Trophoblast cell (in vitro differentiated cells and primary cell): ENCODE results near the gene ABCC3.

Source experiments
- DNase-seq, 2 donors: peaks; one replicate each; pipeline ENCODE4 v3.0.0-alpha.2; 2016
- H2AFZ ChIP-seq: 2 replicates; pipeline ENCODE4 v1.6.1; 2013; ENCODE audit warnings: low read length, moderate library complexity, mild to moderate bottlenecking; ENCODE audit not compliant: insufficient read depth, poor library complexity
- H2AK5ac ChIP-seq: 2 replicates; pipeline ENCODE4 v1.6.1; 2013; ENCODE audit warnings: mild to moderate bottlenecking, low read length
- H2BK120ac ChIP-seq: 2 replicates; pipeline ENCODE4 v1.6.1; 2013; ENCODE audit warnings: low read length, mild to moderate bottlenecking, moderate library complexity; ENCODE audit not compliant: insufficient read depth, poor library complexity
- H2BK12ac ChIP-seq: 2 replicates; pipeline ENCODE4 v1.6.1; 2013; ENCODE audit warnings: mild to moderate bottlenecking, low read length, moderate library complexity
- H2BK5ac ChIP-seq: 2 replicates; pipeline ENCODE4 v1.6.1; 2013; ENCODE audit warnings: low read length, low read depth, moderate library complexity, mild to moderate bottlenecking; ENCODE audit not compliant: poor library complexity
- H3K14ac ChIP-seq: 2 replicates; pipeline ENCODE4 v1.6.1; 2013; ENCODE audit warnings: mild to moderate bottlenecking, low read length
- H3K18ac ChIP-seq: 2 replicates; pipeline ENCODE4 v1.6.1; 2013; ENCODE audit warnings: mild to moderate bottlenecking, low read length
- H3K23ac ChIP-seq: 2 replicates; pipeline ENCODE4 v1.6.1; 2013; ENCODE audit warnings: low read length
- H3K27ac ChIP-seq: 2 replicates; pipeline ENCODE4 v1.5.1; 2013; ENCODE audit warnings: low read depth, mild to moderate bottlenecking, inconsistent platforms, low read length, moderate library complexity
- H3K27me3 ChIP-seq: 2 replicates; pipeline ENCODE4 v1.6.1; 2013; ENCODE audit warnings: inconsistent platforms, mild to moderate bottlenecking, low read length, moderate library complexity; ENCODE audit not compliant: insufficient read depth
- H3K36me3 ChIP-seq, 2 experiments: 1 replicate in 1 of 2; 2 replicates in 1 of 2; pipeline ENCODE4 v1.6.1; 2013; ENCODE audit warnings: low read length in 2 of 2, mild to moderate bottlenecking in 2 of 2, moderate library complexity in 1 of 2; ENCODE audit not compliant: insufficient read depth in 2 of 2, control insufficient read depth in 1 of 2
- H3K4ac ChIP-seq: 2 replicates; pipeline ENCODE4 v1.6.1; 2013; ENCODE audit warnings: low read depth, mild to moderate bottlenecking, low read length, moderate library complexity
- H3K4me1 ChIP-seq, 2 experiments: 1 replicate in 1 of 2; 2 replicates in 1 of 2; pipeline ENCODE4 v1.6.1; 2013; ENCODE audit warnings: low read length in 2 of 2, mild to moderate bottlenecking in 2 of 2, moderate library complexity in 1 of 2; ENCODE audit not compliant: insufficient read depth in 2 of 2, control insufficient read depth in 1 of 2
- H3K4me2 ChIP-seq: 2 replicates; pipeline ENCODE4 v1.6.1; 2013; ENCODE audit warnings: inconsistent platforms, mild to moderate bottlenecking, low read length, moderate library complexity
- H3K4me3 ChIP-seq: 2 replicates; pipeline ENCODE4 v1.5.1; 2013; ENCODE audit warnings: mild to moderate bottlenecking, low read depth, low read length, inconsistent platforms
- H3K79me1 ChIP-seq: one replicate; pipeline ENCODE4 v1.6.1; 2013; ENCODE audit warnings: low read length
- H3K79me2 ChIP-seq: 2 replicates; pipeline ENCODE4 v1.6.1; 2013; ENCODE audit warnings: low read length, mild to moderate bottlenecking; ENCODE audit not compliant: control insufficient read depth, insufficient read depth, poor library complexity
- H3K9ac ChIP-seq: 2 replicates; pipeline ENCODE4 v1.6.1; 2013; ENCODE audit warnings: mild to moderate bottlenecking, low read length
- H3K9me3 ChIP-seq: 2 replicates; pipeline ENCODE4 v1.6.1; 2013; ENCODE audit warnings: low read depth, mild to moderate bottlenecking, control low read depth, inconsistent platforms, low read length; ENCODE audit not compliant: insufficient read depth
- H4K12ac ChIP-seq: 2 replicates; pipeline ENCODE4 v1.6.1; 2013; ENCODE audit warnings: low read depth, mild to moderate bottlenecking, low read length, moderate library complexity
- H4K8ac ChIP-seq: 2 replicates; pipeline ENCODE4 v1.6.1; 2013; ENCODE audit warnings: low read depth, mild to moderate bottlenecking, low read length, moderate library complexity
- H4K91ac ChIP-seq: one replicate; pipeline ENCODE4 v1.6.1; 2013; ENCODE audit warnings: low read depth, mild to moderate bottlenecking, low read length, moderate library complexity
- WGBS: extraction: QIAGEN DNeasy Blood & Tissue Kit; methylation state at CpG from one replicate; pipeline ENCODE4 v1.1.7; 2013; ENCODE audit warnings: missing lambda C conversion rate; ENCODE audit not compliant: insufficient read length, insufficient coverage; ENCODE audit errors: extremely low coverage; 5-methylcytosine and 5-hydroxymethylcytosine counted together

Gene ABCC3

GRCh38 chr17:50661795-50662391 is 27.2 kb downstream of the ABCC3 start:
- H3K79me1 ChIP-seq = peaks cover 21% of the 10 kb centered on the region
- no peak overlapping the region for H3K9ac ChIP-seq
- no peaks in the 10 kb centered on the region for H3K36me3 ChIP-seq
- H3K4me3 ChIP-seq = no peak overlapping the region
- peak overlapping the region; percentile 43 for H4K12ac ChIP-seq
- H3K23ac ChIP-seq = no peak overlapping the region
- H3K18ac ChIP-seq = peak overlapping the region; percentile 48
- H3K4me1 ChIP-seq = peaks cover 26 to 36% of the 10 kb centered on the region in 2 experiments
- H4K91ac ChIP-seq = peak overlapping the region; percentile 96
- H3K79me2 ChIP-seq = peaks cover 2% of the 10 kb centered on the region
- H3K27me3 ChIP-seq = no peaks in the 10 kb centered on the region
- peak overlapping the region; percentile 31 for H4K8ac ChIP-seq
- no peaks in the 10 kb centered on the region for H3K9me3 ChIP-seq
- no peak overlapping the region for H3K27ac ChIP-seq
- no CpG with 5 or more reads among the region's 9 CpGs for WGBS
- H2AK5ac ChIP-seq = peak overlapping the region; percentile 49
- peak overlapping the region; percentile 14 for H2AFZ ChIP-seq
- peak overlapping the region; percentile 78 for H2BK12ac ChIP-seq
- peak overlapping the region; percentile 58 for H2BK5ac ChIP-seq
- peak; percentile 69 to 72 for DNase-seq
- H3K4me2 ChIP-seq = no peak overlapping the region
- H3K4ac ChIP-seq = peak overlapping the region; percentile 18
- peak overlapping the region; percentile 84 for H2BK120ac ChIP-seq
- peak overlapping the region; percentile 60 for H3K14ac ChIP-seq

- Histone ChIP-seq H2BK5ac (peak overlapping the region; percentile 12), H3K14ac (peak overlapping the region; percentile 41), H4K8ac (no peak overlapping the region), H4K12ac (no peak overlapping the region), H3K4ac (no peak overlapping the region), H3K4me2 (no peak overlapping the region), H3K79me2 (peaks cover 2% of the 10 kb centered on the region), H2AK5ac (peak overlapping the region; percentile 87), H2BK12ac (peak overlapping the region; percentile 83), H3K23ac (no peak overlapping the region), H2BK120ac (peak overlapping the region; percentile 65), H3K4me1 (peaks cover 26 to 36% of the 10 kb centered on the region in 2 experiments), H4K91ac (peak overlapping the region; percentile 67), H3K18ac (no peak overlapping the region), H3K4me3 (no peak overlapping the region), H3K27ac (no peak overlapping the region), H3K27me3 (no peaks in the 10 kb centered on the region), H3K36me3 (no peaks in the 10 kb centered on the region), H3K9ac (no peak overlapping the region), H2AFZ (no peak overlapping the region), H3K79me1 (peaks cover 21% of the 10 kb centered on the region), H3K9me3 (no peaks in the 10 kb centered on the region)
- WGBS = no CpG with 5 or more reads among the region's 9 CpGs
- no peak for DNase-seq
Observed at GRCh38 chr17:50662632-50663225, 28.0 kb downstream of the ABCC3 start.

- Histone ChIP-seq H3K4me1 (peaks cover 29 to 38% of the 10 kb centered on the region in 2 experiments), H3K79me1 (peaks cover 21% of the 10 kb centered on the region), H3K23ac (no peak overlapping the region), H3K79me2 (peaks cover 2% of the 10 kb centered on the region), H3K27me3 (no peaks in the 10 kb centered on the region), H2BK5ac (no peak overlapping the region), H4K8ac (no peak overlapping the region), H3K9me3 (no peaks in the 10 kb centered on the region), H4K12ac (no peak overlapping the region), H3K18ac (no peak overlapping the region), H3K4ac (no peak overlapping the region), H2AFZ (no peak overlapping the region), H3K14ac (no peak overlapping the region), H3K4me2 (no peak overlapping the region), H2AK5ac (no peak overlapping the region), H4K91ac (no peak overlapping the region), H2BK120ac (no peak overlapping the region), H3K36me3 (no peaks in the 10 kb centered on the region), H2BK12ac (no peak overlapping the region), H3K27ac (no peak overlapping the region), H3K9ac (no peak overlapping the region), H3K4me3 (no peak overlapping the region)
- WGBS = no CpG with 5 or more reads among the region's 10 CpGs
- DNase-seq = no peak
Observed at GRCh38 chr17:50663812-50664374, 29.2 kb downstream of the ABCC3 start.

GRCh38 chr17:50664788-50665458 is 30.2 kb downstream of the ABCC3 start:
- H3K79me2 ChIP-seq = peaks cover 2% of the 10 kb centered on the region
- H3K23ac ChIP-seq = no peak overlapping the region
- DNase-seq = no peak
- H2BK120ac ChIP-seq = no peak overlapping the region
- H3K18ac ChIP-seq = no peak overlapping the region
- H4K91ac ChIP-seq = no peak overlapping the region
- H3K79me1 ChIP-seq = peaks cover 21% of the 10 kb centered on the region
- H3K4ac ChIP-seq = no peak overlapping the region
- H4K12ac ChIP-seq = no peak overlapping the region
- H2BK12ac ChIP-seq = no peak overlapping the region
- H3K9me3 ChIP-seq = no peaks in the 10 kb centered on the region
- H3K4me2 ChIP-seq = no peak overlapping the region
- H3K27me3 ChIP-seq = no peaks in the 10 kb centered on the region
- H3K4me1 ChIP-seq = peaks cover 29 to 33% of the 10 kb centered on the region in 2 experiments
- no peak overlapping the region for H4K8ac ChIP-seq
- H3K14ac ChIP-seq = no peak overlapping the region
- no peak overlapping the region for H3K4me3 ChIP-seq
- H3K9ac ChIP-seq = no peak overlapping the region
- no peaks in the 10 kb centered on the region for H3K36me3 ChIP-seq
- H2AK5ac ChIP-seq = no peak overlapping the region
- WGBS = no CpG with 5 or more reads among the region's 12 CpGs
- no peak overlapping the region for H3K27ac ChIP-seq
- no peak overlapping the region for H2AFZ ChIP-seq
- H2BK5ac ChIP-seq = no peak overlapping the region
